Nasal cavity respiratory epithelium epithelial cell of viscerocranial mucosa (primary cell): Measurements from ENCODE around the gene SMIM33. TPM values are rescaled to one million over a fixed set of nuclear protein-coding genes. Genes with fewer than 3 reads are reported as not detected.

Experiments used
- total RNA-seq: library from RNA; depleted of rRNA; stranded (reverse); fragments of >200 nt; gene quantifications from 2 replicates; pipeline ENCODE4 v1.2.3, GENCODE V29; 2014

Gene SMIM33
- total RNA-seq, result not detected in 2 replicates

GRCh38 chr5:139470821-139471300 is at the start of gene SMIM33:
Gene SMIM33, plus strand, starts transcription at chr5:139471004. Its CDS starts 118 bp downstream, at chr5:139471122.

GRCh38 chr5:139439013-139439903 is 31.5 kb upstream of the SMIM33 start, which contains the start of gene DNAJC18:
Gene DNAJC18, minus strand, starts transcription at chr5:139439525. Its CDS starts 80 bp downstream, at chr5:139439445.

GRCh38 chr5:139462586-139463276 is 8.1 kb upstream of the SMIM33 start, which contains the start of gene ECSCR:
Gene ECSCR, minus strand, starts transcription at chr5:139462743. Its CDS starts 73 bp downstream, at chr5:139462670.

GRCh38 chr5:139482050-139482889 is 11.5 kb downstream of the SMIM33 start, which contains the start of gene STING1:
Gene STING1, minus strand, starts transcription at chr5:139482758. Its CDS starts 1,054 bp downstream, at chr5:139481704.

Other genes starting within 250 kb of the SMIM33 start
- gene MATR3, start 177.3 kb upstream of the SMIM33 start, total RNA-seq, result 186 and 265 TPM in 2 replicates
- gene PAIP2, start 129.2 kb upstream of the SMIM33 start, total RNA-seq, result 52.5 and 92.6 TPM in 2 replicates
- gene SLC23A1, start 87.7 kb upstream of the SMIM33 start, total RNA-seq, result under 0.01 TPM in 1 of 2 replicates, not detected in the other
- gene MZB1, start 81.1 kb upstream of the SMIM33 start, total RNA-seq, result 0.07 and 0.34 TPM in 2 replicates
- gene PROB1, start 75.9 kb upstream of the SMIM33 start, total RNA-seq, result 0.78 and 1.4 TPM in 2 replicates
- 4.1 and 4.4 TPM in 2 replicates for gene SPATA24, start 66.9 kb upstream of the SMIM33 start, total RNA-seq
- gene DNAJC18, start 31.5 kb upstream of the SMIM33 start, total RNA-seq, result 1.4 and 3.8 TPM in 2 replicates
- not detected in 2 replicates for gene ECSCR, start 8.3 kb upstream of the SMIM33 start, total RNA-seq
- 3.4 and 11.2 TPM in 2 replicates for gene STING1, start 11.8 kb downstream of the SMIM33 start, total RNA-seq
- gene UBE2D2, start 90.3 kb downstream of the SMIM33 start, total RNA-seq, result 46.6 and 50.2 TPM in 2 replicates
- gene CXXC5, start 177.3 kb downstream of the SMIM33 start, total RNA-seq, result 5.1 and 19.2 TPM in 2 replicates